Activated CD4-positive, alpha-beta T cell treated with anti-CD3 and anti-CD28 coated beads for 36 hours (primary cell): Measurements from ENCODE around the gene SPATA20. TPM values are rescaled to one million over a fixed set of nuclear protein-coding genes. Genes with fewer than 3 reads are reported as not detected.
A peak's percentile ranks its signal among the peaks of the same experiment; 100 is the strongest.

ENCODE experiments used
- ATAC-seq: fragments of 200-7000 bp; cut with Tn5 transposase; one replicate; pipeline ENCODE4 v1.10.0; 2021; ENCODE audit warnings: mild to moderate bottlenecking, moderate library complexity
- CTCF ChIA-PET: fragments of 350-600 bp; sonication (Branson Sonifier 250); formaldehyde crosslinking; loops from one replicate; lab custom pipeline; 2021; ENCODE audit warnings: antibody characterized with exemption; lab: Charles Lee
- POLR2A ChIA-PET: fragments of 350-600 bp; sonication (Branson Sonifier 250); formaldehyde crosslinking; loops from one replicate; lab custom pipeline; 2021; ENCODE audit warnings: antibody characterized with exemption, inconsistent platforms; lab: Charles Lee
- DNase-seq: peaks from one replicate; pipeline ENCODE4 v3.0.0-alpha.2; 2020
- H3K27ac Mint-ChIP-seq: one replicate; pipeline ENCODE4 v1.8.0; 2021; ENCODE audit warnings: mixed read lengths
- H3K27me3 Mint-ChIP-seq: one replicate; pipeline ENCODE4 v1.8.0; 2021; ENCODE audit warnings: mixed read lengths
- H3K36me3 Mint-ChIP-seq: one replicate; pipeline ENCODE4 v1.8.0; 2021; ENCODE audit warnings: low read depth, mixed read lengths
- H3K4me1 Mint-ChIP-seq: one replicate; pipeline ENCODE4 v1.8.0; 2021; ENCODE audit warnings: mixed read lengths
- H3K4me3 Mint-ChIP-seq: one replicate; pipeline ENCODE4 v1.8.0; 2021; ENCODE audit warnings: mild to moderate bottlenecking, moderate library complexity, mixed read lengths
- H3K9me3 Mint-ChIP-seq: one replicate; pipeline ENCODE4 v1.8.0; 2021; ENCODE audit warnings: low read depth, mixed read lengths
- intact Hi-C, 2 experiments: fragments of 100-400 bp; cut with DNase I in 1 of 2; cut with micrococcal nuclease in 1 of 2; formaldehyde crosslinking; loops; one replicate each; pipeline versions ENCODE4 v1.14.2 to v1.15.1; 2022 to 2024; cut with DNase I, micrococcal nuclease
- total RNA-seq, 2 experiments: library from RNA; stranded (reverse); gene quantifications; one replicate each; pipeline ENCODE4 v1.2.3, GENCODE V29; 2021

The SPATA20 gene
- 10 to 100 TPM in 1 of 2 experiments, 1 to 10 TPM in 1; 9.0 to 10.7 TPM for total RNA-seq

GRCh38 chr17:50547035-50547735 is at the start of gene SPATA20:
SPATA20 (plus strand) TSS chr17:50547174; CDS start chr17:50547209, 35 bp downstream.
- no peak within 1 kb of the TSS for H3K27ac Mint-ChIP-seq
- peak; percentile 88 for ATAC-seq
- intact Hi-C loops: loop anchor here (1.0 to 10.0 kb wide), 11 partner anchors 13 to 608 kb away; partner anchors contain the start of genes CACNA1G (in 1 of the 2), NME1 (in 1 of the 2) and RSAD1 (in 1 of the 2)
- no peaks in the 10 kb centered on the region for H3K36me3 Mint-ChIP-seq
- no peaks in the 10 kb centered on the region for H3K9me3 Mint-ChIP-seq
- ChIA-PET POLR2A (no interaction called here), CTCF (interaction anchor here (0.6 to 2.8 kb wide), 5 partner anchors 15 to 80 kb away, joined by 3 to 13 read pairs (median 4); no protein-coding TSS in a partner anchor)
- H3K4me3 Mint-ChIP-seq: peak within 1 kb of the TSS; percentile 63
- peak; percentile 93 for DNase-seq
- H3K27me3 Mint-ChIP-seq: peaks cover 7% of the 10 kb centered on the region
- peaks cover 8% of the 10 kb centered on the region for H3K4me1 Mint-ChIP-seq

GRCh38 chr17:50498021-50498874 is 48.7 kb upstream of the SPATA20 start:
- H3K4me1 Mint-ChIP-seq: no peaks in the 10 kb centered on the region
- intact Hi-C loops: loop anchor here in 1 of 2 experiments (2.0 kb wide), 1 partner anchor 15 kb away; no protein-coding TSS in a partner anchor
- no peak for DNase-seq
- ChIA-PET CTCF (interaction anchor here (0.7 kb wide), 1 partner anchor 15 kb away, joined by 3 read pairs; no protein-coding TSS in a partner anchor), POLR2A (interaction anchor here (0.6 kb wide), 1 partner anchor 270 kb away, joined by 3 read pairs; no protein-coding TSS in a partner anchor)
- no peak overlapping the region for H3K27ac Mint-ChIP-seq
- H3K9me3 Mint-ChIP-seq: no peaks in the 10 kb centered on the region
- H3K36me3 Mint-ChIP-seq: no peaks in the 10 kb centered on the region
- no peak for ATAC-seq
- no peak overlapping the region for H3K4me3 Mint-ChIP-seq
- no peaks in the 10 kb centered on the region for H3K27me3 Mint-ChIP-seq

GRCh38 chr17:50499270-50499669 is 47.7 kb upstream of the SPATA20 start:
- H3K27me3 Mint-ChIP-seq: no peaks in the 10 kb centered on the region
- no peak overlapping the region for H3K27ac Mint-ChIP-seq
- no peak overlapping the region for H3K4me3 Mint-ChIP-seq
- H3K36me3 Mint-ChIP-seq: no peaks in the 10 kb centered on the region
- ChIA-PET POLR2A (no interaction called here), CTCF (no interaction called here)
- intact Hi-C loops: loop anchor here in 1 of 2 experiments (2.0 kb wide), 1 partner anchor 16 kb away; no protein-coding TSS in a partner anchor
- H3K9me3 Mint-ChIP-seq: no peaks in the 10 kb centered on the region
- ATAC-seq (no peak), DNase-seq (no peak)
- peaks cover 5% of the 10 kb centered on the region for H3K4me1 Mint-ChIP-seq

- no peak overlapping the region for H3K4me3 Mint-ChIP-seq
- CTCF ChIA-PET: no interaction called here
- DNase-seq: no peak
- H3K27ac Mint-ChIP-seq: no peak overlapping the region
- H3K36me3 Mint-ChIP-seq: no peaks in the 10 kb centered on the region
- H3K27me3 Mint-ChIP-seq: no peaks in the 10 kb centered on the region
- H3K9me3 Mint-ChIP-seq: no peaks in the 10 kb centered on the region
- POLR2A ChIA-PET: no interaction called here
- intact Hi-C loops: loop anchor here in 1 of 2 experiments (2.0 kb wide), 1 partner anchor 17 kb away; no protein-coding TSS in a partner anchor
- H3K4me1 Mint-ChIP-seq: peaks cover 5% of the 10 kb centered on the region
- no peak for ATAC-seq
These were observed 47.3 kb upstream of the SPATA20 start for GRCh38 chr17:50499721-50500120.

GRCh38 chr17:50501054-50501453 is 45.9 kb upstream of the SPATA20 start:
- Mint-ChIP-seq H3K36me3 (no peaks in the 10 kb centered on the region), H3K9me3 (no peaks in the 10 kb centered on the region), H3K4me3 (no peak overlapping the region), H3K27me3 (peaks cover 2% of the 10 kb centered on the region), H3K27ac (no peak overlapping the region), H3K4me1 (peaks cover 5% of the 10 kb centered on the region)
- intact Hi-C loops: no loop called here
- CTCF ChIA-PET: interaction anchor here (0.9 to 1.8 kb wide), 9 partner anchors 8 to 226 kb away, joined by 3 to 14 read pairs (median 6); partner anchors contain the start of gene RSAD1
- POLR2A ChIA-PET: no interaction called here
- peak; percentile 34 for ATAC-seq
- DNase-seq: peak; percentile 61

- peaks cover 2% of the 10 kb centered on the region for H3K27me3 Mint-ChIP-seq
- intact Hi-C loops: no loop called here
- no peaks in the 10 kb centered on the region for H3K9me3 Mint-ChIP-seq
- H3K4me3 Mint-ChIP-seq: no peak overlapping the region
- no peak overlapping the region for H3K27ac Mint-ChIP-seq
- H3K4me1 Mint-ChIP-seq: peaks cover 5% of the 10 kb centered on the region
- DNase-seq: no peak
- ChIA-PET CTCF (interaction anchor here (0.7 to 1.8 kb wide), 5 partner anchors 10 to 446 kb away, joined by 3 to 14 read pairs (median 3); partner anchors contain the start of gene RSAD1), POLR2A (no interaction called here)
- H3K36me3 Mint-ChIP-seq: no peaks in the 10 kb centered on the region
- ATAC-seq: no peak
These were observed 44.5 kb upstream of the SPATA20 start for GRCh38 chr17:50502301-50502990.

- Mint-ChIP-seq H3K9me3 (no peaks in the 10 kb centered on the region), H3K27me3 (peaks cover 2% of the 10 kb centered on the region), H3K27ac (no peak overlapping the region), H3K36me3 (no peaks in the 10 kb centered on the region), H3K4me3 (no peak overlapping the region), H3K4me1 (peaks cover 17% of the 10 kb centered on the region)
- DNase-seq (no peak), ATAC-seq (no peak)
- CTCF ChIA-PET: interaction anchor here (0.8 to 2.3 kb wide), 4 partner anchors 12 to 125 kb away, joined by 3 to 5 read pairs (median 4); no protein-coding TSS in a partner anchor
- POLR2A ChIA-PET: no interaction called here
- intact Hi-C loops: no loop called here
These were observed 41.3 kb upstream of the SPATA20 start for GRCh38 chr17:50505591-50506130.

GRCh38 chr17:50506298-50506697 is 40.7 kb upstream of the SPATA20 start:
- H3K27ac Mint-ChIP-seq: no peak overlapping the region
- CTCF ChIA-PET: interaction anchor here (0.6 to 2.3 kb wide), 3 partner anchors 12 to 336 kb away, joined by 3 to 5 read pairs (median 3); no protein-coding TSS in a partner anchor
- H3K36me3 Mint-ChIP-seq: no peaks in the 10 kb centered on the region
- peaks cover 2% of the 10 kb centered on the region for H3K27me3 Mint-ChIP-seq
- no peak overlapping the region for H3K4me3 Mint-ChIP-seq
- ATAC-seq: no peak
- H3K9me3 Mint-ChIP-seq: no peaks in the 10 kb centered on the region
- no peak for DNase-seq
- POLR2A ChIA-PET: no interaction called here
- H3K4me1 Mint-ChIP-seq: peaks cover 24% of the 10 kb centered on the region
- intact Hi-C loops: no loop called here

- ATAC-seq (peak; percentile 38), DNase-seq (peak; percentile 85)
- Mint-ChIP-seq H3K4me1 (peaks cover 34% of the 10 kb centered on the region), H3K27ac (peak within 1 kb of the TSS; percentile 77), H3K4me3 (peak within 1 kb of the TSS; percentile 72), H3K36me3 (no peaks in the 10 kb centered on the region), H3K27me3 (peaks cover 4% of the 10 kb centered on the region), H3K9me3 (no peaks in the 10 kb centered on the region)
- intact Hi-C loops: loop anchor here (1.0 to 2.0 kb wide), 2 partner anchors 29 to 199 kb away; partner anchors contain the start of genes ANKRD40 (in 1 of the 2) and RSAD1 (in 1 of the 2)
- POLR2A ChIA-PET: no interaction called here
- CTCF ChIA-PET: no interaction called here
These were observed 39.0 kb upstream of the SPATA20 start, which contains the start of gene MYCBPAP for GRCh38 chr17:50507871-50508572. MYCBPAP (plus strand) TSS chr17:50508439; CDS start chr17:50508675, 236 bp downstream.
